ENCODE results near the gene JMJD4.
A peak's percentile ranks its signal among the peaks of the same experiment; 100 is the strongest.

Gene JMJD4

DNA sequence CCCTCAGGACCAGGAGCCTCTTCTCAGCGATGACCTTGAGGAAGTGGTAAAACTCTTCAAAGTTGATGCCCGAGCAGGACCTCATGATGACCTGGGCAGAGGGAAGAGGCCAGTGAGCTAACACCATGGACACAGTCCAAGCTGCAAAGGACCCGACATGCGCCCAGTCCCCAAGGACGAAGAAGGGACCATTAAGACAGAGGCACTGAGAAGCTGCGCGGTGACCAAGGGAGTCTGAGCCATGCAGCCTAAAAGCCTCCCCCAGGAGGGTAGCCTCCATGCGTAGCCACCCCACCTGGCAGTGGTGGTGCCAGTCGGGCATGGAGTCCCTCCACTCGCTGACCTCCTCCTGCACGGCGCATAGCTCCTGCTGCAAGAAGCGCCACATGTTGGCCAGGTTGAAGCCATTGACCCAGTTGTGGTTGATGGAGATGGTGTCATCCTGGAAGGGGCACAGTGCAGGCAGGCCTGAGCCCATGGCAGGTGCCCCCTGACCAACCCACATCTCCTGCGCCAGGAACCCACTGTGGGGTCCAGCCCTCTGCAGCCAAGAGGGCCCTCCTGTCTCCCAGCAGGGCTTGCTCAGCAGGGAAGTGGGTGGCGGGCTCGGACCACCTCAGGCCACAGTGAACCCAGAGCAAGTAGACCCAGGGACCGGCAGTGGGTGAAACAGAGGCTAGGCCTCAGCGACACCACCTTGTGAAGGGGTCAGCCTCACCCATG lies 2.4 kb downstream of the JMJD4 start:
- Histone ChIP-seq H3K4me3 (ENCODE audit: low read depth in 1 of 5, low read length in 5 of 5) (no peak overlapping the region), H3K4me1 (ENCODE audit: control insufficient read depth in 5 of 5, insufficient read depth in 5 of 5, low read length in 5 of 5) (peaks cover 2 to 56% (median 38%) of the 10 kb centered on the region in 5 donors), H3K27ac (ENCODE audit: low read depth, low read length) (no peak overlapping the region), H3K36me3 (ENCODE audit: control insufficient read depth in 5 of 5, insufficient read depth in 5 of 5, low read length in 5 of 5) (peaks cover 0 to 28% (median 23%) of the 10 kb centered on the region in 5 donors), H3K9ac (ENCODE audit: low read length in 5 of 5) (no peak overlapping the region), H3K27me3 (ENCODE audit: control insufficient read depth in 5 of 5, insufficient read depth in 4 of 5, low read length in 5 of 5) (no peaks in the 10 kb centered on the region), H3K9me3 (ENCODE audit: control insufficient read depth in 5 of 5, low read length in 5 of 5) (no peaks in the 10 kb centered on the region)

GRCh38 chr1:227731696-227732585 lies 3.2 kb downstream of the JMJD4 start:
- H3K36me3 ChIP-seq (ENCODE audit: control insufficient read depth in 5 of 5, insufficient read depth in 5 of 5, low read length in 5 of 5), result peaks cover 0 to 28% (median 23%) of the 10 kb centered on the region in 5 donors
- no peak overlapping the region for H3K4me3 ChIP-seq (ENCODE audit: low read depth in 1 of 5, low read length in 5 of 5)
- H3K27me3 ChIP-seq (ENCODE audit: control insufficient read depth in 5 of 5, insufficient read depth in 4 of 5, low read length in 5 of 5), result no peaks in the 10 kb centered on the region
- no peak overlapping the region for H3K27ac ChIP-seq (ENCODE audit: low read depth, low read length)
- H3K9me3 ChIP-seq (ENCODE audit: control insufficient read depth in 5 of 5, low read length in 5 of 5), result no peaks in the 10 kb centered on the region
- H3K9ac ChIP-seq (ENCODE audit: low read length in 5 of 5), result no peak overlapping the region
- peaks cover 2 to 57% (median 41%) of the 10 kb centered on the region in 5 donors for H3K4me1 ChIP-seq (ENCODE audit: control insufficient read depth in 5 of 5, insufficient read depth in 5 of 5, low read length in 5 of 5)

GRCh38 chr1:227731241-227731677 lies 3.8 kb downstream of the JMJD4 start:
- H3K4me3 ChIP-seq (ENCODE audit: low read depth in 1 of 5, low read length in 5 of 5), result no peak overlapping the region
- H3K27me3 ChIP-seq (ENCODE audit: control insufficient read depth in 5 of 5, insufficient read depth in 4 of 5, low read length in 5 of 5), result no peaks in the 10 kb centered on the region
- no peak overlapping the region for H3K27ac ChIP-seq (ENCODE audit: low read depth, low read length)
- H3K4me1 ChIP-seq (ENCODE audit: control insufficient read depth in 5 of 5, insufficient read depth in 5 of 5, low read length in 5 of 5), result peaks cover 2 to 56% (median 38%) of the 10 kb centered on the region in 5 donors
- H3K9ac ChIP-seq (ENCODE audit: low read length in 5 of 5), result no peak overlapping the region
- H3K36me3 ChIP-seq (ENCODE audit: control insufficient read depth in 5 of 5, insufficient read depth in 5 of 5, low read length in 5 of 5), result peaks cover 0 to 28% (median 23%) of the 10 kb centered on the region in 5 donors
- no peaks in the 10 kb centered on the region for H3K9me3 ChIP-seq (ENCODE audit: control insufficient read depth in 5 of 5, low read length in 5 of 5)

DNA sequence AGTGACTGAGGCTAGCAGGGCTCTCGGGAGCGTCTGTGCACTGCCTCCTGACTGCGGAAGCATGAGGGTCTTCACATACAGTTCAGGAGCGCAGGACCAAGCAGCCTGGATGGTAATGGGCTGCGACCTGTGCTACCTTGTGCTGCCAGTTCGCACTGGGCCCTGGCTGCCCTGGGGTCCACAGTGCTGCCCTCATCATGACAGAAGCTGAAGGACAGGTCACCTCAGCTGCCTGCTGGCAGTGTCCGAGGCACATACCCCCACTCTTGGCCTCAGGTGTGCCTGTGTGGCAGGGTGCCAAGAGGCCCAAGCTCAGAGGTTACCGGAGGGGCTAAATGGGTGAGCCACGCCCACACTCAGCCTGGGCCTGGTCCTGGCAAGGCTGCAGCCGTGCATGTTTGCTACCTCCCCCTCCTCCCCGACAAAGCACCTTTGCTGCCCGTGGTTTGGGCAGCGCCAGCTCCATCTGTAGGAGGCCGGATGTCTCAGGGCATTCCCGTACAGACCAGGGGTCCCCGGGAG lies 4.4 kb downstream of the JMJD4 start:
- Histone ChIP-seq H3K9me3 (ENCODE audit: control insufficient read depth in 5 of 5, low read length in 5 of 5) (no peaks in the 10 kb centered on the region), H3K4me3 (ENCODE audit: low read depth in 1 of 5, low read length in 5 of 5) (no peak overlapping the region), H3K36me3 (ENCODE audit: control insufficient read depth in 5 of 5, insufficient read depth in 5 of 5, low read length in 5 of 5) (peaks cover 0 to 28% (median 23%) of the 10 kb centered on the region in 5 donors), H3K4me1 (ENCODE audit: control insufficient read depth in 5 of 5, insufficient read depth in 5 of 5, low read length in 5 of 5) (peaks cover 2 to 50% (median 33%) of the 10 kb centered on the region in 5 donors), H3K27me3 (ENCODE audit: control insufficient read depth in 5 of 5, insufficient read depth in 4 of 5, low read length in 5 of 5) (no peaks in the 10 kb centered on the region), H3K27ac (ENCODE audit: low read depth, low read length) (no peak overlapping the region), H3K9ac (ENCODE audit: low read length in 5 of 5) (peak overlapping the region in 1 of 5 donors; percentile 47)

DNA sequence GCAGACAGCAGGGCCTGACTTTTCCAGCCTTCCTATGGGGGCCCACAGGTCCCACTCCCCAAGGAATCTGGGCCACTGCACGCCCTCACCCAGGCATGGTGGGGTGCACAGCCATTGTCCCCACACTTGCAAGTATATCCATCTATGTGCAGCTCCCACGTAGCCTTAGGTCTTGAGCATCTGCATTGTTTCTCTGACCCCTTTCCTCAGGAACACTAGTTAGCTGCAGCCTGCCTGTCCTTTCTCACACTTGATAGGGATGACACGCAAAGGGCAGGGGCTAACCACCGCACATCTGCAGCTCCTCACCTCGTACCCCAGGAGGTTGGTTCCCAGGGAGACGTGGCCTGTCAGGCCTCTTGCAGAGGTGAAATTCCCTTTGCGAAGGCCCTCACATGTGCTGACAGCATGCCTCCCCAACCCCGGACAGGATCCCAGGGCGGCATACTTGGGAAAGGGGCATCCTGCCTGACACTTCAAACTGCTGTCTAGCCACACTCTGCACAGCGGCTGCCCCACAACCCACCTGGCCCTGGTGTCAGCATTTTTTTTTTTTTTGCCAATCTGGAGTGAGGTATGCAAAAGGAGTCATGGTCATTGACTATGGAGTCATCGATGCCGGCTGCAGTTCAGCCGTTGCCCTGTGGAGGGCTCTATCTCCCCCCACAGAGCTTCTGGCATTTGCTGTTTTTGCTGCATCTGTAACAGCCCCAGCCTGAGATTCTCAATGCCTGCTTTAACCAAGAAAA lies 5.0 kb downstream of the JMJD4 start:
- Histone ChIP-seq H3K27ac (ENCODE audit: low read depth, low read length) (no peak overlapping the region), H3K4me1 (ENCODE audit: control insufficient read depth in 5 of 5, insufficient read depth in 5 of 5, low read length in 5 of 5) (peaks cover 2 to 48% (median 32%) of the 10 kb centered on the region in 5 donors), H3K36me3 (ENCODE audit: control insufficient read depth in 5 of 5, insufficient read depth in 5 of 5, low read length in 5 of 5) (peaks cover 0 to 28% (median 23%) of the 10 kb centered on the region in 5 donors), H3K4me3 (ENCODE audit: low read depth in 1 of 5, low read length in 5 of 5) (no peak overlapping the region), H3K9me3 (ENCODE audit: control insufficient read depth in 5 of 5, low read length in 5 of 5) (no peaks in the 10 kb centered on the region), H3K9ac (ENCODE audit: low read length in 5 of 5) (peak overlapping the region in 1 of 5 donors; percentile 47), H3K27me3 (ENCODE audit: control insufficient read depth in 5 of 5, insufficient read depth in 4 of 5, low read length in 5 of 5) (no peaks in the 10 kb centered on the region)

DNA sequence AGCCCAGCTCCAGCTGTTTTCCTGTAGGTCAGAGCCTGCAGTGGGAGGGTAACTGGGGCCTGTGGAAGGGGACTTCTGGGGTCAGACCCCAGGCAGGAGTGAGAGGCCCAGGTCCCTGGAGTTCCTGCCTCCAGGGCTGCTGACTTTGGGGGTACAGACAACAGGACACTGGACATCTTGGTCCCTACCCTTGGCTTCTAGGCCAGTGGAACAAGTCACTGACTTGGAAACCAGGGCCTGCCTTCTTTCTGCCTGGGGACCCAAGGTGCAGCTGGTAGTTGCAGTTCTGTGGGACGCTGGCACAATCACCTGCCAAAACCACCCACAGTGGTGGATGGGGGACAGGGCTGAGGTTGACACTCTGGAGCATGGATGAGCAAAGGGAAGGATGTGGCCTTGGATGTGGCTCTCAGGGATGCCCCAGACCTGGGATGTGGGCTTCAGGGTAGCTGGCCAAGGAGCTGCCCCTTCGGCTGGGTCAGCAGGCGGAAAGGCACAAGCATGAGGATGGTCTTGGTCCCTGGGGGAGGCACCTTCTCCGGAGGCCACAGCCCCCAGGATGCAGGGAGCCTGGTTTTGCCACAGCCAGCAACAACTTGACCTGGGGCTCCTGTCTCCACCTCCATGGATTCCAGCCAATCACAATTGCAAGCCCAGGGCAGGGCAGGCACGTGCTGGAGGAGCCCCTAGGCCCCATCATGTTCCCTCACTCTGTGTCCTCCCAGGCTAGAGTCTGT lies 5.8 kb downstream of the JMJD4 start:
- Histone ChIP-seq H3K4me1 (ENCODE audit: control insufficient read depth in 5 of 5, insufficient read depth in 5 of 5, low read length in 5 of 5) (peaks cover 2 to 42% (median 26%) of the 10 kb centered on the region in 5 donors), H3K27me3 (ENCODE audit: control insufficient read depth in 5 of 5, insufficient read depth in 4 of 5, low read length in 5 of 5) (no peaks in the 10 kb centered on the region), H3K9me3 (ENCODE audit: control insufficient read depth in 5 of 5, low read length in 5 of 5) (no peaks in the 10 kb centered on the region), H3K27ac (ENCODE audit: low read depth, low read length) (no peak overlapping the region), H3K36me3 (ENCODE audit: control insufficient read depth in 5 of 5, insufficient read depth in 5 of 5, low read length in 5 of 5) (peaks cover 0 to 28% (median 23%) of the 10 kb centered on the region in 5 donors), H3K4me3 (ENCODE audit: low read depth in 1 of 5, low read length in 5 of 5) (peak overlapping the region in 3 of 5 donors; percentile 73 to 77 (median 74)), H3K9ac (ENCODE audit: low read length in 5 of 5) (peak overlapping the region in 3 of 5 donors; percentile 34 to 78 (median 75))

DNA sequence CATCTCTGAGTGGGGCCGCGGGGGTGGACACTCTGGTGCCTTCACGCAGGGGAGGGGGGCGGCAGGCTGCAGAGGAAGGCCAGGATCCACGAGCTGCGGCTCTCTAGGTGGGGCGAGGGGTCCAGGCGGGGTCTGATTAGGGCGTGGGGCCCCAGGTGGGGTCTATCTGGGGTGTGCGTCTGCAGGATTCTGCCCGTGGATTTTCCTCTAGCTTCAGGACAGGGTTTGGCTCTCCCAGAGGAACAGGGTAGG lies 6.3 kb downstream of the JMJD4 start:
- H3K4me3 ChIP-seq (ENCODE audit: low read depth in 1 of 5, low read length in 5 of 5), result peak overlapping the region in 4 of 5 donors; percentile 68 to 77 (median 74)
- no peaks in the 10 kb centered on the region for H3K9me3 ChIP-seq (ENCODE audit: control insufficient read depth in 5 of 5, low read length in 5 of 5)
- peaks cover 0 to 28% (median 23%) of the 10 kb centered on the region in 5 donors for H3K36me3 ChIP-seq (ENCODE audit: control insufficient read depth in 5 of 5, insufficient read depth in 5 of 5, low read length in 5 of 5)
- H3K4me1 ChIP-seq (ENCODE audit: control insufficient read depth in 5 of 5, insufficient read depth in 5 of 5, low read length in 5 of 5), result peaks cover 2 to 37% (median 21%) of the 10 kb centered on the region in 5 donors
- H3K27ac ChIP-seq (ENCODE audit: low read depth, low read length), result no peak overlapping the region
- H3K27me3 ChIP-seq (ENCODE audit: control insufficient read depth in 5 of 5, insufficient read depth in 4 of 5, low read length in 5 of 5), result no peaks in the 10 kb centered on the region
- H3K9ac ChIP-seq (ENCODE audit: low read length in 5 of 5), result peak overlapping the region in 4 of 5 donors; percentile 34 to 78 (median 55)

DNA sequence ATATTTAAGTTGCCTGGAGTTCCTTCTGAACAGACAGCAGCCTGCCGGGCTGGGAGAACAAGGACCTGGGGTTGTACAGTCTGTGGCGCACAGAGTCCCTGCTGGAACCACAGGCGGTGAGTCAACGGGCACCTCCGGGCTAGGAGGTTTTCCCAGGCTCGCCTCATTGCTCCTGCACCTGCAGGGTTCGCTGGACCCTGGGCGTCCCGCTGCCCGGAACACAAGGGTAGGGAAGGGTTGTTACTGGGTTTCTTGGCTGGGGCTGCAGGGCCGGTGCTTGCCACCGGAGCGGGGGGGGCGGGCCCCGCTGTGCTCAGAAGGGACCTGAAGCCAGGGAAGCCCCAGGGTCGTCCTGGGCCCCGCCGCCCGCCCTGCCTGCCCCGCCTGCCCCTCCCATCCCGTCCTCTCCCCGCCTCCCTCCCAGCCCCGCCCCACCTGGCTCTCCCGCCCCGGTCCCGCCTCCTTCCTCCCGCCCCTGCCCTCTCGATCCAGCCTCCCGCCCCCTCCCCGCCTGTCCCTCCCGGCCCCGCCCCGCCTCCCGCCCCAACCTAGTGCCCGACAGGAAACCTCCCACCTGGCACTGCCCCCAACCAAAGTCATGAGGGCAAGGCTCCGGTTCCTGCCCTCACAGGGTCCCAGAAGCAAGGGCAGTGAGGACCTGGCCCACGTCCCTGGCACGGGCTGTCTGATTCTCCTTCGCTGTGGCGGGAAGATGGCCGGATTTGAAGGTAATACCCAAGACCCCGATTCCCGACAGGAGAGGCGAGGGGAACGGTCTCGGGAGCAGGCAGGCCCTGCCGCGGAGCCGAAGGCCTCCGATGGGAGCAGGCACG lies 6.8 kb downstream of the JMJD4 start:
- Histone ChIP-seq H3K36me3 (ENCODE audit: control insufficient read depth in 5 of 5, insufficient read depth in 5 of 5, low read length in 5 of 5) (peaks cover 0 to 25% (median 18%) of the 10 kb centered on the region in 5 donors), H3K9me3 (ENCODE audit: control insufficient read depth in 5 of 5, low read length in 5 of 5) (no peaks in the 10 kb centered on the region), H3K27ac (ENCODE audit: low read depth, low read length) (no peak overlapping the region), H3K4me1 (ENCODE audit: control insufficient read depth in 5 of 5, insufficient read depth in 5 of 5, low read length in 5 of 5) (peaks cover 2 to 33% (median 16%) of the 10 kb centered on the region in 5 donors), H3K4me3 (ENCODE audit: low read depth in 1 of 5, low read length in 5 of 5) (peak overlapping the region; percentile 61 to 77 (median 73)), H3K9ac (ENCODE audit: low read length in 5 of 5) (peak overlapping the region in 4 of 5 donors; percentile 34 to 78 (median 55)), H3K27me3 (ENCODE audit: control insufficient read depth in 5 of 5, insufficient read depth in 4 of 5, low read length in 5 of 5) (no peaks in the 10 kb centered on the region)

All from subcutaneous abdominal adipose tissue (tissue), 5 donors.